Ascending aorta (tissue), 2 donors: ENCODE results near the gene ENDOV. TPM values are rescaled to one million over a fixed set of nuclear protein-coding genes. Genes with fewer than 3 reads are reported as not detected.

Experiments used
- DNase-seq, 2 donors: peaks; one replicate each; pipeline ENCODE4 v3.0.0-alpha.2; 2019; ENCODE audit warnings: low spot score in 2 of 2
- H3K27ac ChIP-seq, 2 donors: fragments of 200-600 bp; sonication (generic); one replicate each; pipeline ENCODE4 v1.5.1; 2016 to 2017; ENCODE audit warnings: mild to moderate bottlenecking in 1 of 2
- H3K27me3 ChIP-seq: fragments of 200-600 bp; sonication (generic); one replicate; pipeline ENCODE4 v1.5.1; 2017
- H3K36me3 ChIP-seq, 2 donors: fragments of 200-600 bp; sonication (generic); one replicate each; pipeline ENCODE4 v1.5.1; 2016
- H3K4me1 ChIP-seq, 2 donors: fragments of 200-600 bp; sonication (generic); one replicate each; pipeline ENCODE4 v1.5.1; 2016 to 2017; ENCODE audit warnings: mild to moderate bottlenecking in 1 of 2
- H3K4me3 ChIP-seq, 2 donors: fragments of 200-600 bp; sonication (generic); one replicate each; pipeline ENCODE4 v1.5.1; 2016 to 2017; ENCODE audit warnings: mild to moderate bottlenecking in 1 of 2
- H3K9me3 ChIP-seq, 2 donors: fragments of 200-600 bp; sonication (generic); one replicate each; pipeline ENCODE4 v1.5.1; 2016
- CTCF ChIP-seq, 3 experiments: fragments of 200-600 bp in 2 of 3; fragments of 450-650 bp in 1 of 3; sonication (generic) in 2 of 3; IDR thresholded peaks; one replicate each; pipeline ENCODE4 v1.5.1; 2016 to 2019; ENCODE audit warnings: antibody characterized with exemption in 3 of 3, mild to moderate bottlenecking in 1 of 3, moderate library complexity in 1 of 3
- intact Hi-C: fragments of 100-400 bp; cut with DNase I; formaldehyde crosslinking; loops from one replicate; pipeline ENCODE4 v1.15.1; 2023
- total RNA-seq: library from RNA; depleted of rRNA; stranded (reverse); fragments of >200 nt; gene quantifications from one replicate; pipeline ENCODE4 v1.1.0, GENCODE V29; 2016

Gene ENDOV
- total RNA-seq, 1 donor from 2014 or later, result 18.0 TPM

DNA sequence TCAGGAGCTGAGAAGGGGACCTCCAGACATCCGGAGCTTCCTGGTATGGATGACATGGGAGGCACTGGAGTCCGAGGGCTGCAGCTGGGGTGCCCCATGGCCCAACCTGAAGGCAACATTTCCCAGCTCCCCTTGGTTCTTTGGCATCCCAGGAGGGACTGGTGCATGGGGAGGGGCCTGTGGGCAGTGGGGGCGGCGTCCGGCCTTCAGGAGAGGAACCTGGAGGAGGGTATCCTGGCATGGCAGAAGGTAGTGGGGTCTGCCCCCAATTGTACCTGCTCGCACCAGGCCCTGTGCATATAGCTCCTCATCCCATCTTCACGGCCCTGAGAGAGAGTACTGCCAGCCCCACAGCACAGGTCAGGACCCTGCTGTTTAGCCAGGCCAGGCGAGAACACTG, 49.5 kb downstream of the ENDOV start:
- no peak for TF ChIP-seq CTCF (IDR thresholded peaks at IDR 0.05)
- no peak overlapping the region for H3K27ac ChIP-seq
- no peaks in the 10 kb centered on the region for H3K9me3 ChIP-seq
- H3K4me3 ChIP-seq, result no peak overlapping the region
- peaks cover 9% of the 10 kb centered on the region for H3K27me3 ChIP-seq
- no peak for DNase-seq
- intact Hi-C loops, result no loop called here
- no peaks in the 10 kb centered on the region for H3K36me3 ChIP-seq
- peaks cover 0 to 3% of the 10 kb centered on the region in 2 donors for H3K4me1 ChIP-seq

- peaks cover 9% of the 10 kb centered on the region for H3K27me3 ChIP-seq
- no peaks in the 10 kb centered on the region for H3K9me3 ChIP-seq
- no peaks in the 10 kb centered on the region for H3K36me3 ChIP-seq
- no peak for TF ChIP-seq CTCF (IDR thresholded peaks at IDR 0.05)
- intact Hi-C loops, result no loop called here
- no peak overlapping the region for H3K4me3 ChIP-seq
- no peaks in the 10 kb centered on the region for H3K4me1 ChIP-seq
- no peak for DNase-seq
- H3K27ac ChIP-seq, result no peak overlapping the region
Measured at GRCh38 chr17:80465327-80465974, 50.5 kb downstream of the ENDOV start.

DNA sequence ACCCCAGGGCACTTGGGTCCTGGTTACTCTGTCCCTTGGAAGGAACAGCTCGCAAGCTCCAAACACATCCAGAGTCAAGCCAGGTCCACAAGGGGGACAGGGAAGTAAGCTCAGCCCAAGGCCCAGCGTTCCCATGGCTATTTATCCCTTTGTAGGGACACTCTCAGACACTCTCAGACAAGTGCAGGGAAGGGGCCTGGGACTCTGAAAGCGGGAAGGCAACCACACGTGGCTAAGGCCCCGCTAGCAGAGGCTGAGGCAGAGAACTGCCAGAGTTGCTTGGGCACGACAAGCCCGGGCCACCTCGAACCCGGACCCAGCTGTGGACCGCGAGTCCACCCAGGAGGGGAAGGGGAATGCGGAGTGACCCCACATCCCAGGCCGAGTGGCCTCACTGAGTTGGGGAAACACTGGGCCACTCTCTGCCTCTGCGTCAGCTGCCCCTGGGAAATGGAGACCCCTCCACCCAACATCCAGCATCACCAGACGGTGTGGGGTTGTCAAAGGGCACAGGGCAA, 51.3 kb downstream of the ENDOV start:
- Histone ChIP-seq H3K9me3 (no peaks in the 10 kb centered on the region), H3K27ac (no peak overlapping the region), H3K4me3 (no peak overlapping the region), H3K36me3 (no peaks in the 10 kb centered on the region), H3K4me1 (no peaks in the 10 kb centered on the region), H3K27me3 (peaks cover 9% of the 10 kb centered on the region)
- no peak for DNase-seq
- intact Hi-C loops, result no loop called here
- TF ChIP-seq CTCF (IDR thresholded peaks at IDR 0.05), result no peak

GRCh38 chr17:80468242-80468641, 53.3 kb downstream of the ENDOV start:
- no peak overlapping the region for H3K4me3 ChIP-seq
- intact Hi-C loops, result no loop called here
- H3K36me3 ChIP-seq, result no peaks in the 10 kb centered on the region
- H3K4me1 ChIP-seq, result no peaks in the 10 kb centered on the region
- no peak for TF ChIP-seq CTCF (IDR thresholded peaks at IDR 0.05)
- H3K9me3 ChIP-seq, result no peaks in the 10 kb centered on the region
- DNase-seq, result no peak
- H3K27ac ChIP-seq, result no peak overlapping the region
- peaks cover 9% of the 10 kb centered on the region for H3K27me3 ChIP-seq

GRCh38 chr17:80468781-80469493, 54.0 kb downstream of the ENDOV start:
- no peak for TF ChIP-seq CTCF (IDR thresholded peaks at IDR 0.05)
- no peaks in the 10 kb centered on the region for H3K4me1 ChIP-seq
- H3K27me3 ChIP-seq, result peaks cover 12% of the 10 kb centered on the region

More at GRCh38 chr17:80468781-80469493, 54.0 kb downstream of the ENDOV start:
- intact Hi-C loops, result no loop called here
- DNase-seq, result no peak
- Histone ChIP-seq H3K27ac (no peak overlapping the region), H3K9me3 (no peaks in the 10 kb centered on the region), H3K36me3 (no peaks in the 10 kb centered on the region), H3K4me3 (no peak overlapping the region)
